ENCODE data around the gene ENPP3. TPM values are rescaled to one million over a fixed set of nuclear protein-coding genes. Genes with fewer than 3 reads are reported as not detected.

Gene ENPP3
- polyA plus RNA-seq, 1 of the 3 experiments (the other 2 are of a cell fraction), result not detected

GRCh38 chr6:131781687-131782086 lies 144.6 kb downstream of the ENPP3 start:
- Histone ChIP-seq H2AFZ (ENCODE audit: low read depth) (no peak overlapping the region), H3K9me3 (no peaks in the 10 kb centered on the region), H4K20me1 (ENCODE audit: insufficient read depth) (no peaks in the 10 kb centered on the region), H3K27ac (ENCODE audit: low read depth in 2 of 2, low read length in 1 of 2) (no peak overlapping the region), H3K9me2 (no peaks in the 10 kb centered on the region), H3K79me2 (ENCODE audit: insufficient read depth) (no peaks in the 10 kb centered on the region), H3K4me3 (ENCODE audit: low read depth in 2 of 2, low read length in 1 of 2) (no peak overlapping the region), H3K36me3 (replicated peaks in 1 of 2; ENCODE audit: control insufficient read depth in 1 of 2, insufficient read depth in 2 of 2, low read length in 1 of 2) (no peaks in the 10 kb centered on the region), H3K4me2 (no peak overlapping the region), H3K27me3 (ENCODE audit: insufficient read depth) (peaks cover 17% of the 10 kb centered on the region; the same call in 1 of the 2 replicates), H3K9ac (no peak overlapping the region), H3K4me1 (ENCODE audit: control insufficient read depth in 1 of 2, insufficient read depth in 2 of 2, low read depth in 1 of 2, low read length in 1 of 2) (no peaks in the 10 kb centered on the region), H3F3A (replicated peaks; ENCODE audit: insufficient read depth) (no peaks in the 10 kb centered on the region)
- WGBS (ENCODE audit: low lambda C conversion rate), result 5% methylated on average over 3 of the region's 3 CpGs
- no peak for DNase-seq
- CTCF ChIA-PET, result interaction anchor here (1.2 kb wide), 1 partner anchor 28 kb away, joined by 4 read pairs; no protein-coding TSS in a partner anchor
- POLR2A ChIA-PET, result no interaction called here
- no peak for TF ChIP-seq NRF1 (IDR thresholded peaks at IDR 0.05; ENCODE audit: low read depth, low read length)
- TF ChIP-seq, protein P1, sequence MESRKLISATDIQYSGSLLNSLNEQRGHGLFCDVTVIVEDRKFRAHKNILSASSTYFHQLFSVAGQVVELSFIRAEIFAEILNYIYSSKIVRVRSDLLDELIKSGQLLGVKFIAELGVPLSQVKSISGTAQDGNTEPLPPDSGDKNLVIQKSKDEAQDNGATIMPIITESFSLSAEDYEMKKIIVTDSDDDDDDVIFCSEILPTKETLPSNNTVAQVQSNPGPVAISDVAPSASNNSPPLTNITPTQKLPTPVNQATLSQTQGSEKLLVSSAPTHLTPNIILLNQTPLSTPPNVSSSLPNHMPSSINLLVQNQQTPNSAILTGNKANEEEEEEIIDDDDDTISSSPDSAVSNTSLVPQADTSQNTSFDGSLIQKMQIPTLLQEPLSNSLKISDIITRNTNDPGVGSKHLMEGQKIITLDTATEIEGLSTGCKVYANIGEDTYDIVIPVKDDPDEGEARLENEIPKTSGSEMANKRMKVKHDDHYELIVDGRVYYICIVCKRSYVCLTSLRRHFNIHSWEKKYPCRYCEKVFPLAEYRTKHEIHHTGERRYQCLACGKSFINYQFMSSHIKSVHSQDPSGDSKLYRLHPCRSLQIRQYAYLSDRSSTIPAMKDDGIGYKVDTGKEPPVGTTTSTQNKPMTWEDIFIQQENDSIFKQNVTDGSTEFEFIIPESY (IDR thresholded peaks at IDR 0.05; ENCODE audit: borderline replicate concordance, low read depth), result no peak
- TF ChIP-seq GATA2 (CRISPR knock-in tag; IDR thresholded peaks at IDR 0.05), result no peak
- no peak for TF ChIP-seq GABPA (IDR thresholded peaks at IDR 0.05; ENCODE audit: low read depth)
- TF ChIP-seq, protein P2, sequence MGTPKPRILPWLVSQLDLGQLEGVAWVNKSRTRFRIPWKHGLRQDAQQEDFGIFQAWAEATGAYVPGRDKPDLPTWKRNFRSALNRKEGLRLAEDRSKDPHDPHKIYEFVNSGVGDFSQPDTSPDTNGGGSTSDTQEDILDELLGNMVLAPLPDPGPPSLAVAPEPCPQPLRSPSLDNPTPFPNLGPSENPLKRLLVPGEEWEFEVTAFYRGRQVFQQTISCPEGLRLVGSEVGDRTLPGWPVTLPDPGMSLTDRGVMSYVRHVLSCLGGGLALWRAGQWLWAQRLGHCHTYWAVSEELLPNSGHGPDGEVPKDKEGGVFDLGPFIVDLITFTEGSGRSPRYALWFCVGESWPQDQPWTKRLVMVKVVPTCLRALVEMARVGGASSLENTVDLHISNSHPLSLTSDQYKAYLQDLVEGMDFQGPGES (IDR thresholded peaks at IDR 0.05; ENCODE audit: low read depth, low read length), result no peak
- no peak for TF ChIP-seq SIN3A (IDR thresholded peaks at IDR 0.05; ENCODE audit: borderline replicate concordance, low read depth, low read length)
- no peak for TF ChIP-seq TCF12 (IDR thresholded peaks at IDR 0.05)
- TF ChIP-seq, protein P3, sequence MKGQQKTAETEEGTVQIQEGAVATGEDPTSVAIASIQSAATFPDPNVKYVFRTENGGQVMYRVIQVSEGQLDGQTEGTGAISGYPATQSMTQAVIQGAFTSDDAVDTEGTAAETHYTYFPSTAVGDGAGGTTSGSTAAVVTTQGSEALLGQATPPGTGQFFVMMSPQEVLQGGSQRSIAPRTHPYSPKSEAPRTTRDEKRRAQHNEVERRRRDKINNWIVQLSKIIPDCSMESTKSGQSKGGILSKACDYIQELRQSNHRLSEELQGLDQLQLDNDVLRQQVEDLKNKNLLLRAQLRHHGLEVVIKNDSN (IDR thresholded peaks at IDR 0.05; ENCODE audit: borderline replicate concordance, low read depth), result no peak
- no peak for TF ChIP-seq POLR2AphosphoS5 (IDR thresholded peaks at IDR 0.05; ENCODE audit: low read depth, low read length)
- no peak for TF ChIP-seq FOXM1 (IDR thresholded peaks at IDR 0.05; ENCODE audit: low read depth)
- no peak for TF ChIP-seq TAF1 (IDR thresholded peaks at IDR 0.05; ENCODE audit: borderline replicate concordance, low read depth, low read length)
- no peak for TF ChIP-seq FOXJ3 (CRISPR knock-in tag; IDR thresholded peaks at IDR 0.05)
- TF ChIP-seq RCOR1 (IDR thresholded peaks at IDR 0.05; ENCODE audit: low read length), result no peak
- TF ChIP-seq EP300 (IDR thresholded peaks at IDR 0.05; ENCODE audit: borderline replicate concordance in 1 of 2, low read depth in 1 of 2, low read length in 1 of 2), result no peak
- TF ChIP-seq MEF2A (IDR thresholded peaks at IDR 0.05; ENCODE audit: borderline replicate concordance, low read depth), result no peak
- TF ChIP-seq, protein P4, sequence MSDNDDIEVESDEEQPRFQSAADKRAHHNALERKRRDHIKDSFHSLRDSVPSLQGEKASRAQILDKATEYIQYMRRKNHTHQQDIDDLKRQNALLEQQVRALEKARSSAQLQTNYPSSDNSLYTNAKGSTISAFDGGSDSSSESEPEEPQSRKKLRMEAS (IDR thresholded peaks at IDR 0.05; ENCODE audit: low read depth), result no peak
- TF ChIP-seq YY1 (IDR thresholded peaks at IDR 0.05; ENCODE audit: low read depth), result no peak
- TF ChIP-seq CTCF (IDR thresholded peaks at IDR 0.05), result no peak
- TF ChIP-seq, protein P5, sequence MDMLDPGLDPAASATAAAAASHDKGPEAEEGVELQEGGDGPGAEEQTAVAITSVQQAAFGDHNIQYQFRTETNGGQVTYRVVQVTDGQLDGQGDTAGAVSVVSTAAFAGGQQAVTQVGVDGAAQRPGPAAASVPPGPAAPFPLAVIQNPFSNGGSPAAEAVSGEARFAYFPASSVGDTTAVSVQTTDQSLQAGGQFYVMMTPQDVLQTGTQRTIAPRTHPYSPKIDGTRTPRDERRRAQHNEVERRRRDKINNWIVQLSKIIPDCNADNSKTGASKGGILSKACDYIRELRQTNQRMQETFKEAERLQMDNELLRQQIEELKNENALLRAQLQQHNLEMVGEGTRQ (IDR thresholded peaks at IDR 0.05; ENCODE audit: borderline replicate concordance, low read depth, low read length), result no peak
- TF ChIP-seq ELF1 (IDR thresholded peaks at IDR 0.05), result no peak
